ENCODE results near the gene NOL6.

The NOL6 gene

GRCh38 chr9:33418090-33418489 lies 55.6 kb downstream of the NOL6 start:
- TF ChIP-seq CTCF (IDR thresholded peaks at IDR 0.05) (no peak), ZFX (IDR thresholded peaks at IDR 0.05; ENCODE audit: borderline replicate concordance) (no peak)
- H3K27ac ChIP-seq: peak overlapping the region; percentile 76

GRCh38 chr9:33416996-33417395 lies 56.7 kb downstream of the NOL6 start:
- TF ChIP-seq CTCF (IDR thresholded peaks at IDR 0.05) (no peak), ZFX (IDR thresholded peaks at IDR 0.05; ENCODE audit: borderline replicate concordance) (no peak)

GRCh38 chr9:33415501-33416038 lies 58.2 kb downstream of the NOL6 start:
- peak overlapping the region; percentile 76 for H3K27ac ChIP-seq
- TF ChIP-seq ZFX (IDR thresholded peaks at IDR 0.05; ENCODE audit: borderline replicate concordance): no peak
- peak; percentile 91 for TF ChIP-seq CTCF (IDR thresholded peaks at IDR 0.05)

More at GRCh38 chr9:33416996-33417395, 56.7 kb downstream of the NOL6 start:
- H3K27ac ChIP-seq: peak overlapping the region; percentile 76

GRCh38 chr9:33414889-33415500 lies 58.7 kb downstream of the NOL6 start:
- H3K27ac ChIP-seq: peak overlapping the region; percentile 76
- TF ChIP-seq CTCF (IDR thresholded peaks at IDR 0.05) (no peak), ZFX (IDR thresholded peaks at IDR 0.05; ENCODE audit: borderline replicate concordance) (no peak)

GRCh38 chr9:33414268-33414667 lies 59.5 kb downstream of the NOL6 start:
- H3K27ac ChIP-seq: peak overlapping the region; percentile 76
- TF ChIP-seq ZFX (IDR thresholded peaks at IDR 0.05; ENCODE audit: borderline replicate concordance) (no peak), CTCF (IDR thresholded peaks at IDR 0.05) (no peak)

Measured in 22Rv1 (cell line).